HG02798 (cell line): ENCODE results near the gene TEDC2.

Source experiments
- ATAC-seq: cut with Tn5 transposase; IDR thresholded peaks from one replicate; pipeline ENCODE4 v1.9.1; 2021; ENCODE audit warnings: mild to moderate bottlenecking; ENCODE audit not compliant: unreplicated experiment, poor library complexity

Gene TEDC2

DNA sequence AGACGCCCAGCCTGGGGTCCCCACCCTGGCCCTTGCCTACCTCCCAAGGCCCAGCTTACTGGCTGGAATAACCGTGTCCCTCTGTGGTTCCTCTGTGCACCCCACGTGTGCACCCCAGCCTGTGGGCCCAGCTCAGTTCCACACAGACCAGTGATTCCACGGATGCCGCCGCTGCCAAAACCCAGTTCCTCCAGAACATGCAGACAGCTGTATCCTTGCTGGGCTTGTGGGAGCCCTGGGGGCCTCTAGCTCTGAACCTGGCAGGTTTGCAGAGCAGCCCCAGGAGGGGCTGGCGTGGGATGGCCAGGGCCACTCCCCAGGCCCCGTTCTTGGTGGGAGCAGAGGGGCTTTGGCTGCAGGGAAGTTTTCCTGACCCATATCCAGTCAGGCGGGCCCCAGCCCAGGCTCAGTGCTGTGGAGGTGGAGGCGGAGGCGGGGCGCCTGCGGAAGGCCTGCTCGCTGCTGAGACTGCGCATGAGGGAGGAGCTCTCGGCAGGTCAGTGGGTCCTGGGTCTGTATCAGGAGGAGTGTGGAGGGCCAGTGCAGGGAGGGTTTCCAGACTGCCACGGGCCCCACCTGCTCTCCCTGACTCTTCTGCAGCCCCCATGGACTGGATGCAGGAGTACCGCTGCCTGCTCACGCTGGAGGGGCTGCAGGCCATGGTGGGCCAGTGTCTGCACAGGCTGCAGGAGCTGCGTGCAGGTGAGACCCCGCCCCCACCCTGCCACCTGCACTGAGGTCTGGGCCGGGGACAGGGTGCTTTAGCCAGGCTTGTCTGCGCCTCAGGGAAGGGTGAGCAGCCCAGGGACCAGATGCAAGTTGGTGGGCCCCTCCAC lies 2.3 kb downstream of the TEDC2 start:
- ATAC-seq, result no peak

DNA sequence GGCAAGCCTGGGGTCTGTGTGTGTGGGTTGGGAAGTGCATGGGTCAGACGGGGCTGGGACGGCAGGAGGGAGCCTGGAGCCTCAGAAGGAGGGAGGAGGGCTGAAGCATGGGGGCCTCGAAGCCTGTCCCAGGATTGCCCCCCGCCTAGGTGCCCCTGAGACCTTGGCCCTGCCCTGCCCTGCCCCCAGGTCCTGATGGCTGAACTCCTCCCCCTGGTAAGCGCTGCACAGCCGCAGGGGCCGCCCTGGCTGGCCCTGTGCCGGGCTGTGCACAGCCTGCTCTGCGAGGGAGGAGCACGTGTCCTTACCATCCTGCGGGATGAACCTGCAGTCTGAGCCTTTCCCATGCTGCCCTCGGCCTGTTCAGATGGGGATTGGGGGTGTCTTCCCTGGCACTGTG lies 4.4 kb downstream of the TEDC2 start:
- ATAC-seq, result no peak

DNA sequence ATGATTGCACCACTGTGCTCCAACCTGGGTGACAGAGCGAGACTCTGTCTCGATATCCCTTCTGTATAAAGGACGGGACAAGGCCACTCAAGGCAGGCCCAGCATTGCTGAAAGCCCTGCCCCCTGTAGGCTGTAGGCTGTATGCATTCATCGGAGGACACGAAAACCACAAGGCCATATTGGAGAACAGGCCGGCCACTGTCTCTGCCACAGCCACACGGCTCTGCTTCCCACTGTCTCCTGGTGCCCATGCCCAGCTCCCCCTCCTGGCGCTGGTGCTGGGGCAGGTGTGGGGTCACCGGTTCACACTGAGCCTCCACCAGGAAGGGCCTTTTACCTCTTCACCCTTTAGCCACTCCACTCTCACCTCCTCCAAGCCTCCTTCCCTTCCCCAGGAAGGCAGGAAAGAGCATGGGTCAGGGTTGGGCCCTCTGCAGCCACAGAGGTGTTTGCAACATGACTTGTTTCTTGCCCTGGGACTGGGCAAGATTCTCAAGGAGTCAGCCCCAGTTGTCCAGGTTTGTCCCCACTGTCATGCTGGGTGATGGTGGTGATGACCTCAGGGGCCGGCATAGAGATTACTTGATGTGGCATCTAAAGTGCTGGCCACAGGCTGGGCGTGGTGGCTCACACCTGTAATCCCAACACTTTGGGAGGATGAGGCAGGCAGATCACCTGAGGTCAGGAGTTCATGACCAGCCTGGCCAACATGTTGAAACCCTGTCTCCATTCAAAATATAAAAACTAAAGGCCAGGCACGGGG lies 5.9 kb downstream of the TEDC2 start:
- ATAC-seq, result no peak

DNA sequence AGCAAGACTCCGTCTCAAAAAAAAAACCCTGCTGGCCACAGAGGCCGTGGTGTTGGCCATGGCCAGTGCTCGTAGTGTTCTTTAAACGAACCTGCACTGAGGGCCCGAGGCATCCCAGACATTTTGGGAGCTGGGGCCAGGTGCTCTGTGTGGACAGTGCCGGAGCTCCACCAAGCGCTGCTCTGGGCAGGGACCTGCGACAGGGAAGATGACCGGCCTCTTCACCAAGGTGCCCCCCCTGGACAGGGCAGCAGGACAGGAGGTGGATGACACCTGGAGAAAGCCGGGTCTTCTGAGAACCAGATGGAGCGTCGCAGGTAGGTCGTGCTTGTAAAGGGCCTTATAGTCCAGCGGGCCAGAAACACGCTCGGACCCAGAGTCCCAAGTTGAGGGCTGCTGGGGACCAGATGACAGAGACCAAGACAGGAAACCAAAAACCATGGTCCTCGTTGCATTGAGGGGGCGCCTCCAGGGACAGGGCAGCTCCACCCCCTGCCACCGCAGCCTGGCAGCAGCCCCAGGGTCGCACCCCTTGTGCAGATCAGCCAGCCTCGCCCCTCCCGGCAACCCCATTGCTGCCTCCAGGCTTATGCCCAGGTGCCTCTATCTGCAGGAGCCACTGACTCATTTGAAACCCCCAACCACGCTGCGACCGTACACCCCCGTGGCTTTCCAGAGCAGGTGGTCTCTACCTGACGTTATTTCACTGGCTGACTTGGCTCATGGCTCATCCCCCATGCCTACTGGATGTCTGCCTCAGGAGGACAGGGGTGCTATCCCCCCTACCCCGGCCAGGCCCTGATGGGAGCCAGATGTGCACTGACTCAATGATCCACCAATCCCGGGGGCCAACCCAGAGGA lies 7.0 kb downstream of the TEDC2 start:
- no peak for ATAC-seq

DNA sequence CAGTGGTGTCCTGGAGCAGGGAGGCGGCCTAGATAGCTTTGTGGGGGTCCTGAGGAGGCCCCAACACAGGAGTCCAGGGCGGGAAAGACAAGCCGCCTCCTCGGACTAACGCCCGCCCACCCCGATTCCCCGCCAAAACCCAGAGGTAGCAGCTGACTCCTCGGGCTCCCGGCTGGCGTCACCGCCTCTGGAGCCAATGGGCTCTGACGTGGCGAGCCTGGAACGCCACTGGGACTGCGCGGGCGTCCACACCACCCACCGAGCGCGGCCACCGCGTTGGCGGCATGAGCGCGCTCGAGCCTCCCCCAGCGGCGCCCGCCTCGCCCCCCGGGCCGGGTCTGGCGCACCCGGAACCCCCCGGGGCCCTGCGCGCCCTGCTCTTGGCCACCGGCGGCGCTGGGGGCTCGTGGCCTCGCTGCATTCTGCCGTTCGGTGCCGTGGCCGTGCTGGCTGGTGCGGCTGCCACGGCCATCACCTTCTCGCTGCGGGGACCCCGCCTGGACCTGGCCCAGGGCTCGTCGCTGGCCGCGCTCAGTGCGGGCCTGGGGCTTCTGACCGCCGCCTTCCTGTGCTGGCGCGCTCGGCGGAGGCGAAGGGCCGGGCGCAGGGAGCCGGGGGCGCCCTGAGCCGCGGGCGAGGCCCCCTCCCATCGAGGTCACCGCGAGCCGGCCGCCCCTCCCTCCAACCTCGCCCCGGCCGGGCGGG lies 7.8 kb downstream of the TEDC2 start:
- ATAC-seq, result no peak

DNA sequence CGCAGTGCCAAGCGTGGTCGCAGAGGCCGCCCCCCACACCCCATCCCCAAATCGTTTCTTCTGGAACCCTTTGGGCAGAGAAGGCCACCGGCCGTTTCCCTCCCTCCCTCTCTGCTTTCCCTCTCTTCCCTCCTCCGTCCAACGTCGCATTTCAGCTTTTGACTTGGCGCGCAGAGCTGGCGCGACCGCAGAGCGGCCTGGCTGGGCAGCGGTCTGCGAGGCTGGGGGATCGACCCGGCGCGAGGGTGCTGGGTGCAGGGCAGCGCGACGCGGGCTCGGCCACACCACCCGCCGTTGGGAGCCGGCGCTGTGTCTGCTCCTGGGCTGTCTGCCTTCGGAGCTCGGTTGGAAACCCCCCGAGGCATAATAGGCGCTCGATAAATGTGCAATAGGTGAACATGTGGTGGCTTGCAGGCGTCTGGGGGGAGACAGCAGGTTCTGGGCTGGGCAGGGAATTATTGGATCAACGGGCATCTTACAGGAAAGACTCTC lies 8.4 kb downstream of the TEDC2 start:
- ATAC-seq, result no peak

DNA sequence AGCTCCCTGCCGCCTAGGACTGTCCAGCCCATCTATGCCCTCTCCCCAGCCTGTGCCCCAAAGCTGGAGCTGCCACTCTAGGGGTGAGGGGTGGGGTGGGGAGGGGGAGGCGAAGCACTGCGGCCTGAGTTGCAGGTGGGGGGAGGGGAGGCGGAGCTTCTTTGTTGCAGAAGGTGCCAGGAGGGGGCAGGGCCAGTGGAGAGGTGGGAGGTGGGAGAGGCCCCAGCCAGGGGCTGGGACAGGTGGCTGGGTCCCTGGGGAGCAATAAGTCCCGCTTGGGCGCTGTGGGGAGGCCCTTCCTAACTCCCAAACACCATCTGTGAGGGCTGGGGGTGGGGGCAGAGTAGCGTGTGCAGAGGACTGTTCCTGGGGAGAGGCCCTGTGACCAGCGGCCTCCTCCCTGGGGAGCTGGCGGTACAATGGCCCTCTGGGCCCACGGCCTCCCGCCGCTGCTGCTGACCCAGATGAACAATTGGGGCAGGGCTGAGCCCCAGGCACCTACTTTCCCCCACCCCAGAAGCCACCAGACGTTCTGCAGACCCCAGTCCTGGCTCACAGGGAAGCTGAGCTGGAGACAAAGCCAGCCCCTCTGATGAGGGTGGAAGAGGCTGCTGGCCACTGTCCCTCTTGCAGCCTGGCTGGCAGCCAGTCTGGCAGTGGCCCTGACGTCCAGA lies 9.0 kb downstream of the TEDC2 start:
- ATAC-seq, result peak; percentile 43

DNA sequence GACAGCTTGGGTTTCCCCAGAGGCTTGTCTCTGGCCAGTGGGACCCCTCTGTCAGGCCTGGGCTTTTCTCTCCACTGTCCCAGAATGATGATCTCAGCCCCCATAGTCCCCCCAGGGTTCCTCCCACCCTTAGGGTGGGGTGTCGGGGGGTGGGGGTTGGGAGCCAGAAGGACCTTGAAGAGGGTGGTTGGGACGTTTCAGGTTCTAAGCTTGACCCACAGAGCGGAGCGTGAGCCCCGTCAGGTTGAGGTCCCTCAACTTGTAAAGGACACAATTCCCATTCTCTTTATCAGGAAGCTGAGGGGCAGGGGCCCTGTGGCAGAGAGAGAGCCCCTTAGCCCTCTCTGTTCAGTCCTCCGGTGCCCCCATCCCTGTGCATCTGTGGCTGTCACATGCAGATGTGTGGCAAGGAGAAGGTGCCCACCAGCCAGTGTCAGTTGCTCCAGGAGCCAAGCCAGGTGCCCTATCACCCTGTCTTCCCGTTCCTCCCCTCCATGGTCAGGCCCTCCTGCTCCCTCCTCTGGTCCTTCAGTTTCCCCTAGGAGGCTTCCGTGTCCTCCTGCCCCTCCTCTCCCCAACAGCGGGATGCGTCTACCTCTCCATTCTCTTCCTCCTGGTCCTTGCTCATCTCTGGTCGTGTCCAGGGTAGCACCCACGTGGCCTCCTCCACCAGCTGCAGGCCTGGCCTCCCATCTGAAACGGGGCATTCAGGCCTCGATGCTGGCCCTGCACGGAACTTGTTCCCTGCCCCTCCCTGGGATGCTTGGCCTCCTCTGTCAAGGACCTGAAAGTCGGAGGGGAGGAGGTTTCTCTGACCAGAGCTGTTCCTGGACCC lies 9.7 kb downstream of the TEDC2 start:
- ATAC-seq, result no peak

DNA sequence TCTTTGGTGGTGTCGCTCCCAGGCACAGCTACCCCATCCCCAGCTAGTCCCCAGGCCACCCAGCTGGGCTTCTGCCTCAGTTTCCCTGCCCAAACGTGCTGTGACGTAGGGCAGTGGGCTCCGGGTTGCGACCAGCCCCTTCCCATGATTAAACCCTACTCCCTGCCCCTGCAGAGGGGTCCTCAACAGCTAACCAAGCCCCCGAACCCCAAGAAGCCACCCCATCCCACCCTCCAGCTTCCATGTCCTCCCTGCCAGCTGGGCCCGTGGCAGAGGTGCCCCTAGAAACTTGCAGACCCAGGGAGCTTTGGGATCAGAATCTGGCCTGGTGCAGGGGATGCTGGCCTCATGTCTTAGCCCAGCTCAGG lies 10.3 kb downstream of the TEDC2 start:
- ATAC-seq, result no peak

DNA sequence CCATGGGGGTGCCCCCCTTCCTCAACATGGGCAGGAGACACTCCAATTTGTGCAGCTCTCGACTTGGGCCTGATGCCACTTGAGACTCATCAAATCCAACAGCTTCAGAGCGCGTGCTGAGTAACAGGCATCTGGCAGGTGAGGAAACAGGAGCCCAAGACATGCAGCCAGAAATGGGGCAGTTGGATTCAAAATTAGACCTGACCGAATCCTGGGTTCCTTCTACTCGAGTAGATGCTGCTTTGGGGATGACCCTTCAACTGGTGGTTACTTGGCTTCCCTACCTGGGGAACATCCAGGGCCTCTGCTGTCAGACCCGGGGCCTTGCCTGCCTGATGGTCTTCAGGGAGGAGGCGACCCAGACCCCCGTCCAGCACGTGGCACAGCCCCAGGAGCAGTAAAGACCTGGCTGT lies 10.7 kb downstream of the TEDC2 start:
- ATAC-seq, result no peak

DNA sequence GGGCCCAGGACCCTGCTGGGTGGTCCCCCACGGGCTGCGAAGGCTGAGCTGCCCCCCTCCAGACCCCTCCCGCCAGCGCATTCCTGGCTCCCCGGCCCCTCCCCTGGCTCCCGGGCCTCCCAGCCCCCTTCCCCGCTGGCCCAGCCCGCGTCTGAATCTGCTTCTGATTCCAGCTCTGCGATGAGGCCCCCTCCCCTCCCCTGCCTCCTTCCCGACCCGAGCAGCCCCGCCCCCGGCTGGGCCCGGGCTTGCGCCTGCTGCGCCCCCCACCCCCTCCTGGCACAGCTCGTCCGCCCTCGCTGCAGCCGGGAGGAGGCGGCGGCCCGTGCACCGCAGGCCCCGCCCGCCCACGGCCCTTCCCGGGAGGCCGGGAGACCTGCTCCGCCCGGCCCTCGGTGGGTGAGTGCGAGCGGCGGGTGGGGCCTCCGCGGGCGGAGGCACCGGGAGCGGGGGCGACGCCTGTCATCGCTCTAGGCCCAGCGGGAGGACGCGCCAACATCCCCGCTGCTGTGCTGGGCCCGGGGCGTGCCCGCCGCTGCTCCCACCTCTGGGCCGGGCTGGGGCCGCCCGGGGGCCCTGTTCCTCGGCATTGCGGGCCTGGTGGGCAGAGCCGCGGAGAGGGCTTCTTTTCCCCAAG lies 11.2 kb downstream of the TEDC2 start, which contains the start of gene NTN3:
Gene NTN3, plus strand, starts transcription at position 282 of the 637 bp plus-strand sequence. CDS start 405 bp downstream, outside the sequence.
- no peak for ATAC-seq

DNA sequence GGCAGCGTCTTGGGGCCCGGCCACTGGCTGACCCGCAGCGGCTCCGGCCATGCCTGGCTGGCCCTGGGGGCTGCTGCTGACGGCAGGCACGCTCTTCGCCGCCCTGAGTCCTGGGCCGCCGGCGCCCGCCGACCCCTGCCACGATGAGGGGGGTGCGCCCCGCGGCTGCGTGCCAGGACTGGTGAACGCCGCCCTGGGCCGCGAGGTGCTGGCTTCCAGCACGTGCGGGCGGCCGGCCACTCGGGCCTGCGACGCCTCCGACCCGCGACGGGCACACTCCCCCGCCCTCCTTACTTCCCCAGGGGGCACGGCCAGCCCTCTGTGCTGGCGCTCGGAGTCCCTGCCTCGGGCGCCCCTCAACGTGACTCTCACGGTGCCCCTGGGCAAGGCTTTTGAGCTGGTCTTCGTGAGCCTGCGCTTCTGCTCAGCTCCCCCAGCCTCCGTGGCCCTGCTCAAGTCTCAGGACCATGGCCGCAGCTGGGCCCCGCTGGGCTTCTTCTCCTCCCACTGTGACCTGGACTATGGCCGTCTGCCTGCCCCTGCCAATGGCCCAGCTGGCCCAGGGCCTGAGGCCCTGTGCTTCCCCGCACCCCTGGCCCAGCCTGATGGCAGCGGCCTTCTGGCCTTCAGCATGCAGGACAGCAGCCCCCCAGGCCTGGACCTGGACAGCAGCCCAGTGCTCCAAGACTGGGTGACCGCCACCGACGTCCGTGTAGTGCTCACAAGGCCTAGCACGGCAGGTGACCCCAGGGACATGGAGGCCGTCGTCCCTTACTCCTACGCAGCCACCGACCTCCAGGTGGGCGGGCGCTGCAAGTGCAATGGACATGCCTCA lies 12.0 kb downstream of the TEDC2 start:
- ATAC-seq, result no peak

DNA sequence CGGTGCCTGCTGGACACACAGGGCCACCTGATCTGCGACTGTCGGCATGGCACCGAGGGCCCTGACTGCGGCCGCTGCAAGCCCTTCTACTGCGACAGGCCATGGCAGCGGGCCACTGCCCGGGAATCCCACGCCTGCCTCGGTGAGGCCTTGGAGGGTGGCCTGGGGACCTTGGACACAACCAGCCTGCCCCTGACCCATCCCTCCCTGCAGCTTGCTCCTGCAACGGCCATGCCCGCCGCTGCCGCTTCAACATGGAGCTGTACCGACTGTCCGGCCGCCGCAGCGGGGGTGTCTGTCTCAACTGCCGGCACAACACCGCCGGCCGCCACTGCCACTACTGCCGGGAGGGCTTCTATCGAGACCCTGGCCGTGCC lies 12.6 kb downstream of the TEDC2 start:
- ATAC-seq, result no peak

DNA sequence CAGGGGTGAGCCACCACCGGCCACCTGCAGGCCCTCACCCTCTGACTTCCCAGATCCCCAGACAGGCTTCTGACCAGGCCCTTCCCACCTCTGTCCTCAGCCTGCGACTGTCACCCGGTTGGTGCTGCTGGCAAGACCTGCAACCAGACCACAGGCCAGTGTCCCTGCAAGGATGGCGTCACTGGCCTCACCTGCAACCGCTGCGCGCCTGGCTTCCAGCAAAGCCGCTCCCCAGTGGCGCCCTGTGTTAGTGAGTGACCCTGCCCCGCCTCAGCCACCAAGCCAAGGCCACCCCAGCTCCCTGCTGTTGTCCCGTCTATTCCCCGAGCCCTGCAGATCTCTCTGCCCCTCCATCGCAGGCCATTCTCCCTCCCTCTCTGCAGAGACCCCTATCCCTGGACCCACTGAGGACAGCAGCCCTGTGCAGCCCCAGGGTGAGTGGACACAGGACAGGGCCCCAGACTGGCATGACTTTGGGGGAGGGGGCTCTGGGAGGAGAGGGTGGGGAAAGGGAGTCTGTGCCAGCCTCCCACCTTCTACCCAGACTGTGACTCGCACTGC lies 13.1 kb downstream of the TEDC2 start:
- ATAC-seq, result no peak

DNA sequence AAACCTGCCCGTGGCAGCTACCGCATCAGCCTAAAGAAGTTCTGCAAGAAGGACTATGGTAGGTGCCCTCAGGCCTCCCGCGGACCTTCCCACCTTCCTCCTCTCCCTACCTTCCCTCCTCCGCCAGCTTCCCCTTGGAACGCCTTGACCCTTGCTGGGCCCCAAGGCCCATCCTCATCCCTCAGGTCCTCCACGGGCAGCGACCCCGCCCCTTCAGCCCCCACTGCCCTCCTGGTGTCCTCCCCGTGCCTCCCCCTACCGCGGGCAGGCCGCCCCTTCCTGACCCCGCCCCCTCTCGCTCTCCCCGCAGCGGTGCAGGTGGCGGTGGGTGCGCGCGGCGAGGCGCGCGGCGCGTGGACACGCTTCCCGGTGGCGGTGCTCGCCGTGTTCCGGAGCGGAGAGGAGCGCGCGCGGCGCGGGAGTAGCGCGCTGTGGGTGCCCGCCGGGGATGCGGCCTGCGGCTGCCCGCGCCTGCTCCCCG lies 13.6 kb downstream of the TEDC2 start:
- ATAC-seq, result no peak

DNA sequence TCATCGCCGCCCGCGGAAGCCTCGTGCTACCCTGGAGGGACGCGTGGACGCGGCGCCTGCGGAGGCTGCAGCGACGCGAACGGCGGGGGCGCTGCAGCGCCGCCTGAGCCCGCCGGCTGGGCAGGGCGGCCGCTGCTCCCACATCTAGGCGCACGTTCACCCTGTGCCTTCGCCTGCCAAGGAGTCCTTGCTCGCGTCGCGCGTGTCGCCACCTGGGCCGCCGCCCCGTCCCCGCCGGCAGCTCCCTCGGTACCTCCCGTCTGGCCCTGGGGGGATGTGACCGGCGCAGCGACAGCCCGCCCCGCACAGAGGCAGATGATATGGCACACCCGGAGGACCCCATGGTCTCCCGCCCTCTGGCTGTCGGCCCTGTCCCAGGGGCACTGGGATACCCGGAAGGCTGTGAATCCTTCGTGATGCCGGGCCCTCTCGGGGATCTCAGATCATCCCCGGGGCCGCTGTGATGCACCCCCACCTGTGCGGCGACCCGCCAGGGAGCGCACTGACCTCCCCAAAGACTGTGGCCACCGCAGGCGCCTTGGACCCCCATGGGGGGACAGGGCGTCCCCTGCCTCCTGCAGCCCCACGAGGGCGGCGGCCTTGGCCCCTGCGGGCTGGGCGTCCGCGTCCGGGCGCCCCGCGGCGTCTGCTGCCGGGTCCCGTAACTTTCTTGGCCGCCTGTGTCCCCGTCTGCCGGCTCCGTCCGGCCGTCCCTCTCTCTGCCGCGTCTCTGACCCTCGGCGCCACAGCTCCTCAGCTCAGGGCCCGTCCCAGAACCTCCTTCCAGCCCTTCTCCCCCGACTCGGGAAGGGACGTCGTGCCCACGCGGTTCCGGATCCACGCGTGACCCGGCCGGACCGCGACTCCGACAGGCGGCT lies 14.3 kb downstream of the TEDC2 start:
- peak; percentile 35 for ATAC-seq
